GM12878 (cell line): ENCODE results near the gene HACD3. TPM values are rescaled to one million over a fixed set of nuclear protein-coding genes. Genes with fewer than 3 reads are reported as not detected.
A peak's percentile ranks its signal among the peaks of the same experiment; 100 is the strongest.

Experiments
- ATAC-seq: fragments of 200-7000 bp; cut with Tn5 transposase; 3 replicates; pipeline ENCODE4 v1.9.1; 2020; ENCODE audit warnings: mild to moderate bottlenecking, moderate library complexity
- BruUV-seq: library from RNA; stranded (reverse); fragments of 400-500 nt; replicated peaks from 2 replicates; lab custom pipeline; 2021; lab: Mats Ljungman, UMichigan
- CTCF ChIA-PET: fragments of 300-600 bp; sonication (Branson Sonifier 250); formaldehyde crosslinking; extraction: SDS; loops from one replicate; lab custom pipeline; 2021; ENCODE audit warnings: inconsistent platforms; lab: Yijun Ruan, JAX
- POLR2A ChIA-PET: fragments of 350-600 bp; formaldehyde crosslinking; extraction: SDS; loops from one replicate; lab custom pipeline; 2021; ENCODE audit warnings: inconsistent platforms; lab: Charles Lee
- RAD21 ChIA-PET: fragments of 300-600 bp; sonication (Branson Sonifier 250); formaldehyde crosslinking; loops from one replicate; lab custom pipeline; 2023; ENCODE audit warnings: antibody characterized with exemption; ENCODE audit not compliant: unreplicated experiment; lab: Charles Lee
- SMC1A ChIA-PET: fragments of 300-600 bp; sonication (Branson Sonifier 250); formaldehyde crosslinking; loops from one replicate; lab custom pipeline; 2023; ENCODE audit not compliant: unreplicated experiment, uncharacterized antibody; lab: Charles Lee
- DNase-seq: peaks from one replicate; pipeline ENCODE4 v3.0.0-alpha.2; 2011; ENCODE audit warnings: low read depth, low spot score
- FAIRE-seq: peaks from 3 replicates; lab custom pipeline; 2011; peaks lifted over from hg19 to GRCh38; lab: Jason Lieb, UNC
- H2AFZ ChIP-seq: 2 replicates; pipeline ENCODE4 v1.6.0; 2011; ENCODE audit warnings: low read depth, low read length, control low read depth; ENCODE audit not compliant: control insufficient read depth
- H3K27ac ChIP-seq: 2 replicates; pipeline ENCODE4 v1.5.1; 2011; ENCODE audit warnings: control low read depth; ENCODE audit not compliant: control insufficient read depth, insufficient read depth
- H3K27me3 ChIP-seq, 2 experiments: replicated peaks in 1 of 2; 2 replicates each; pipeline versions ENCODE4 v1.6.0 to v1.6.1; 2011; ENCODE audit warnings: low read length in 1 of 2; ENCODE audit not compliant: control insufficient read depth in 2 of 2, insufficient read depth in 2 of 2
- H3K36me3 ChIP-seq, 2 experiments: 2 replicates each; pipeline ENCODE4 v1.5.1; 2011; ENCODE audit warnings: low read length in 1 of 2; ENCODE audit not compliant: control insufficient read depth in 2 of 2, insufficient read depth in 2 of 2
- H3K4me1 ChIP-seq: 2 replicates; pipeline ENCODE4 v1.6.1; 2011; ENCODE audit warnings: mild to moderate bottlenecking, low read length, moderate library complexity, mixed read lengths; ENCODE audit not compliant: control insufficient read depth, insufficient read depth
- H3K4me2 ChIP-seq: 2 replicates; pipeline ENCODE4 v1.6.0; 2011; ENCODE audit warnings: control low read depth; ENCODE audit not compliant: control insufficient read depth, insufficient read depth
- H3K4me3 ChIP-seq: fragments of 200-600 bp; sonication (generic); 2 replicates; pipeline ENCODE4 v1.5.1; 2016
- H3K79me2 ChIP-seq: 2 replicates; pipeline ENCODE4 v1.6.0; 2011; ENCODE audit warnings: low read length; ENCODE audit not compliant: control insufficient read depth, insufficient read depth
- H3K9ac ChIP-seq: 2 replicates; pipeline ENCODE4 v1.8.0; 2011; ENCODE audit warnings: low read length, control low read depth, mixed read lengths; ENCODE audit not compliant: control insufficient read depth, insufficient read depth
- H3K9me3 ChIP-seq: replicated peaks from 3 replicates; pipeline ENCODE4 v1.5.1; 2011; ENCODE audit warnings: mild to moderate bottlenecking, low read length; ENCODE audit not compliant: control insufficient read depth, insufficient read depth
- H4K20me1 ChIP-seq: 2 replicates; pipeline ENCODE4 v1.6.0; 2011; ENCODE audit not compliant: control insufficient read depth, insufficient read depth
- E4F1 ChIP-seq: fragments of 450-650 bp; IDR thresholded peaks from 2 replicates; pipeline ENCODE4 v1.6.1; 2018; ENCODE audit warnings: borderline replicate concordance, mild to moderate bottlenecking; ENCODE audit not compliant: partially characterized antibody
- ESRRA ChIP-seq: IDR thresholded peaks from 2 replicates; pipeline ENCODE4 v1.6.1; 2012; ENCODE audit warnings: mild to moderate bottlenecking, low read length, improper control_type of control experiment
- RELB ChIP-seq: fragments of 450-650 bp; IDR thresholded peaks from 2 replicates; pipeline ENCODE4 v1.6.1; 2017; ENCODE audit warnings: low read depth, mild to moderate bottlenecking, moderate library complexity
- SREBF2 ChIP-seq: IDR thresholded peaks from 2 replicates; pipeline ENCODE4 v1.6.1; 2012; ENCODE audit warnings: mild to moderate bottlenecking, low read length
- WGBS: methylation state at CpG from one replicate; pipeline ENCODE4 v1.1.6; 2016; ENCODE audit warnings: low lambda C conversion rate; ENCODE audit not compliant: insufficient replicate concordance, insufficient coverage; ENCODE audit errors: missing lambda C conversion rate; 5-methylcytosine and 5-hydroxymethylcytosine counted together
- in situ Hi-C: fragments of 300-500 bp; cut with MboI; formaldehyde crosslinking; loops from 9 replicates; pipeline ENCODE4 v1.14.3; 2018; ENCODE audit warnings: mixed read lengths
- intact Hi-C: fragments of 100-400 bp; cut with micrococcal nuclease; formaldehyde crosslinking; loops from one replicate; pipeline ENCODE4 v1.14.2; 2022; ENCODE audit not compliant: unreplicated experiment
- polyA plus RNA-seq, 11 experiments: library from polyadenylated mRNA; depleted of rRNA in 4 of 11; unstranded in 6 of 11; stranded (reverse) in 5 of 11; fragments of >200 nt; fragmentation: Nextera tagmentation in 4 of 11; fragmentation: Illumina TruSeq in 1 of 11; extraction: Ambion mirVana in 4 of 11; extraction: Trizol in 1 of 11; gene quantifications; 1 replicate in 1 of 11; 2 replicates in 10 of 11; pipeline versions ENCODE4 v1.2.1 to v1.2.3, GENCODE V29; 2011 to 2016; ENCODE audit warnings: inconsistent platforms in 2 of 11, missing spikeins in 2 of 11, low read depth in 1 of 11
- total RNA-seq, 4 experiments: library from RNA; depleted of rRNA in 3 of 4; stranded (reverse); fragments of >200 nt in 3 of 4; fragmentation: Illumina TruSeq in 1 of 4; extraction: Trizol in 1 of 4; gene quantifications; 2 replicates each; pipeline versions ENCODE4 v1.2.1 to v1.2.3, GENCODE V29; 2013 to 2021

The HACD3 gene
- total and polyA plus RNA-seq, 10 of the 15 experiments (the other 5 are each of a cell fraction or from before 2014, with no cell fraction given), result 25.9 to 75.8 (median 48.3) TPM

- ATAC-seq, result peak; percentile 5
Measured at GRCh38 chr15:65517866-65518207, 12.4 kb upstream of the HACD3 start.

More at GRCh38 chr15:65517866-65518207, 12.4 kb upstream of the HACD3 start:
- H3K4me3 ChIP-seq, result peak overlapping the region; percentile 88; the same call in 1 of the 2 replicates
- intact Hi-C loops (no loop called here), in situ Hi-C loops (no loop called here)
- ChIA-PET SMC1A (interaction anchor here (0.8 kb wide), 1 partner anchor 93 kb away, joined by 3 read pairs; the partner anchor contains the start of gene INTS14), POLR2A (interaction anchor here (1.1 kb wide), 1 partner anchor 12 kb away, joined by 3 read pairs; the partner anchor contains the start of gene HACD3), CTCF (interaction anchor here (0.9 to 1.0 kb wide), 3 partner anchors 12 to 80 kb away, joined by 3 to 5 read pairs (median 5); partner anchors contain the start of gene HACD3), RAD21 (no interaction called here)
- no peak for DNase-seq
- H4K20me1 ChIP-seq, result no peaks in the 10 kb centered on the region
- TSS peak; percentile 67 for BruUV-seq
- H3K9me3 ChIP-seq, result no peaks in the 10 kb centered on the region
- H3K4me1 ChIP-seq, result peaks cover 3% of the 10 kb centered on the region
- no peak for TF ChIP-seq RELB
- no peak for TF ChIP-seq ESRRA
- TF ChIP-seq SREBF2, result no peak
- no peak for TF ChIP-seq E4F1
- 8% methylated on average over 8 of the region's 8 CpGs for WGBS
- peaks cover 0 to 5% of the 10 kb centered on the region in 2 experiments; a peak in 2 of 4 replicates for H3K36me3 ChIP-seq
- H3K4me2 ChIP-seq, result peak overlapping the region; percentile 80
- peaks cover 34% of the 10 kb centered on the region for H3K79me2 ChIP-seq
- H3K27me3 ChIP-seq, result no peaks in the 10 kb centered on the region
- no peak overlapping the region; the same call in 1 of the 2 replicates for H3K9ac ChIP-seq
- H3K27ac ChIP-seq, result peak overlapping the region; percentile 90; the same call in 1 of the 2 replicates
- H2AFZ ChIP-seq, result peak overlapping the region; percentile 96
- FAIRE-seq, result no peak
